ENCODE measurements around the gene ZG16. TPM values are rescaled to one million over a fixed set of nuclear protein-coding genes. Genes with fewer than 3 reads are reported as not detected.
"Not testable (repeated sequence)": the region's sequence is repeated elsewhere in the genome, so short reads cannot be mapped to it uniquely, and the experiment has no call there.

Gene ZG16
- total RNA-seq, 6 experiments from 2014 or later = not detected

DNA sequence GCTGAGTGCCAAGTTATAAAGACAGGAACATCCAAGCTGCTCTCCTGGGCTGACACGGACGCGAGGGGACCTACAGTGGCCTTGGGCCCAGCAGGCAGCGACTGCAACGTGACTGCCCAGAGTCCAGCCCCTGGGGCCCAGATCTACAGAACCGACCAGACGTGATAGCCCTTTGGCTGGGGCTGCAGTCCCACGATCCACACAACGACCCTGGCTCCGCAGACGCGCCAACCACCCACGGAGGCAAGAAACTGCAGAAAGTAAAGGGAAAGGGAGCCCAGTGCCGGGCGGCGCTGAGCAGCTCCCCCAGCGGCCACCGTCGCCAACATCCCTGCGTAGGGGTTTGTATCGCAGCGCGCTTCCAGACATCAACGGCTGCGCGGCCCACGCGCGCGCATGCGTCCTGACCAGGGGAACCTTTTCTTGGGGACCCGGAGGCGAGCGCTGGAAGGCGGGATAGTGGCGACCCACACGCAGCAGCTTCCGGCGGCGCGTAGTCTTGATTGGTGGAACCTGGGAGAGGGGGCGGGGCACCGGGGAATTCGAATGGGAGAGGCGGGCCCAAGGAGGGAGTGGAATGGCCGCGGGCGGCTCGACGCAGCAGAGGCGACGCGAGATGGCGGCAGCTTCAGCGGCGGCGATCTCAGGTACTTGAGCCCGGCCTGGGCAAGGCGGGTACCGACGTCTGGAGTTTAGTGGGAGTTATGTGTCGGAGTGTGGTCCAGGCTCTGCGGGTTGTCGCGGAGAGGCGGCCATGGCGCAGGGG is 12.3 kb downstream of the ZG16 start, which contains the start of gene KIF22:
KIF22 (plus strand) TSS at position 569 of the 766 bp plus-strand sequence; CDS start at position 578, 9 bp downstream.
- TF ChIP-seq, protein P1, sequence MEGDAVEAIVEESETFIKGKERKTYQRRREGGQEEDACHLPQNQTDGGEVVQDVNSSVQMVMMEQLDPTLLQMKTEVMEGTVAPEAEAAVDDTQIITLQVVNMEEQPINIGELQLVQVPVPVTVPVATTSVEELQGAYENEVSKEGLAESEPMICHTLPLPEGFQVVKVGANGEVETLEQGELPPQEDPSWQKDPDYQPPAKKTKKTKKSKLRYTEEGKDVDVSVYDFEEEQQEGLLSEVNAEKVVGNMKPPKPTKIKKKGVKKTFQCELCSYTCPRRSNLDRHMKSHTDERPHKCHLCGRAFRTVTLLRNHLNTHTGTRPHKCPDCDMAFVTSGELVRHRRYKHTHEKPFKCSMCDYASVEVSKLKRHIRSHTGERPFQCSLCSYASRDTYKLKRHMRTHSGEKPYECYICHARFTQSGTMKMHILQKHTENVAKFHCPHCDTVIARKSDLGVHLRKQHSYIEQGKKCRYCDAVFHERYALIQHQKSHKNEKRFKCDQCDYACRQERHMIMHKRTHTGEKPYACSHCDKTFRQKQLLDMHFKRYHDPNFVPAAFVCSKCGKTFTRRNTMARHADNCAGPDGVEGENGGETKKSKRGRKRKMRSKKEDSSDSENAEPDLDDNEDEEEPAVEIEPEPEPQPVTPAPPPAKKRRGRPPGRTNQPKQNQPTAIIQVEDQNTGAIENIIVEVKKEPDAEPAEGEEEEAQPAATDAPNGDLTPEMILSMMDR (IDR thresholded peaks at IDR 0.05) = peak; percentile 81
- peak within 1 kb of the TSS; percentile 92 for H3K27ac Mint-ChIP-seq
- H3K4me3 Mint-ChIP-seq = peak within 1 kb of the TSS; percentile 99
- DNase-seq = peak; percentile 98
- peaks cover 6% of the 10 kb centered on the region; the same call in 1 of the 2 replicates for H3K36me3 Mint-ChIP-seq (ENCODE audit: low read depth)
- peaks cover 32% of the 10 kb centered on the region for H3K4me1 Mint-ChIP-seq (ENCODE audit: low read depth)
- H3K27me3 Mint-ChIP-seq (ENCODE audit: insufficient read depth) = no peaks in the 10 kb centered on the region; the same call in 1 of the 2 replicates
- no peaks in the 10 kb centered on the region for H3K9me3 Mint-ChIP-seq

DNA sequence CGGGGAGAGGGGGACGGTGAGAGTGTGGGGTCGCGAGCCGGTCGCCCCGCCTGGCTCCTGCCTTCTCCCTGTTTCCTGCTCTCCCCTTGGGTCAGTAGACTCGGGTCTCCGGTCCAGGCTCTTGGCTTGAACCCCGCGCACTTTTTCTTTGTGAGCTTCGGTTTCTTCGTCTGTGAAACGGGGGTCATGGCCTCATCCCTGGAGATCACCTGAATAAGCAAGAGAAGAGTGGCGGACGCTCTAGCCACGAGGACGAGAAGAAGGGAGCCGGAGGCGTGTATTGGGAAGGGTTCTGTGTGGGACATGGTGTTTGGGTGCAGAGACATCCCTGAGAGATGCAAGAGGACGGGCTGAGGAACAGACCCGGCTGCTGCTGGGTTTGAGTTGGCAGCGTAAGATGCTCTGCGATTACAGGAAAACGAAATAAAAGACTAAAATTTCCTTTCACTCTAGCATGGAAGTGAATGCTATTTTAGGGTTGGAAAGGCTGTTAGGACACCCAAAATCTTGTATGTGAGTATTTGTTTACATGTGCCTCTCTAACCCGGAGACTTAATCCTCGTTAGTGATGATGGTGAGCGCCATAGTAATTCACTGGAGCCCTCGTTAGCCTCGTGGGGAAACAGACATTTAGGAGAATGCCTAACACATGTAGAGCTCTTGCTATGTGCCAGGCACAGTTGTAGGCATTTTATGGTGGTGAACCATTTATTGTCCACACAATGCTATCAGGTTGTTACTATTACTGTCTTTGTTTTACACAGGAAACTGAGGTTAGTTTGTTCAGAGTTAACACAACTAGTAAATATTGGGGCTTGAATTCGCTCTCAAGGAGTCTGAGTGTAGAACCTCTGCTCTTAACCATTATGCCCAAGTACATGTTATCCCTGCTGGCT is 13.1 kb downstream of the ZG16 start:
- no peaks in the 10 kb centered on the region for H3K9me3 Mint-ChIP-seq
- peak overlapping the region; percentile 92 for H3K27ac Mint-ChIP-seq
- no peak for DNase-seq
- peaks cover 6% of the 10 kb centered on the region; the same call in 1 of the 2 replicates for H3K36me3 Mint-ChIP-seq (ENCODE audit: low read depth)
- TF ChIP-seq, protein P1 (IDR thresholded peaks at IDR 0.05) = no peak
- peak overlapping the region; percentile 99 for H3K4me3 Mint-ChIP-seq
- no peaks in the 10 kb centered on the region for H3K27me3 Mint-ChIP-seq (ENCODE audit: insufficient read depth)
- H3K4me1 Mint-ChIP-seq (ENCODE audit: low read depth) = peaks cover 28% of the 10 kb centered on the region

DNA sequence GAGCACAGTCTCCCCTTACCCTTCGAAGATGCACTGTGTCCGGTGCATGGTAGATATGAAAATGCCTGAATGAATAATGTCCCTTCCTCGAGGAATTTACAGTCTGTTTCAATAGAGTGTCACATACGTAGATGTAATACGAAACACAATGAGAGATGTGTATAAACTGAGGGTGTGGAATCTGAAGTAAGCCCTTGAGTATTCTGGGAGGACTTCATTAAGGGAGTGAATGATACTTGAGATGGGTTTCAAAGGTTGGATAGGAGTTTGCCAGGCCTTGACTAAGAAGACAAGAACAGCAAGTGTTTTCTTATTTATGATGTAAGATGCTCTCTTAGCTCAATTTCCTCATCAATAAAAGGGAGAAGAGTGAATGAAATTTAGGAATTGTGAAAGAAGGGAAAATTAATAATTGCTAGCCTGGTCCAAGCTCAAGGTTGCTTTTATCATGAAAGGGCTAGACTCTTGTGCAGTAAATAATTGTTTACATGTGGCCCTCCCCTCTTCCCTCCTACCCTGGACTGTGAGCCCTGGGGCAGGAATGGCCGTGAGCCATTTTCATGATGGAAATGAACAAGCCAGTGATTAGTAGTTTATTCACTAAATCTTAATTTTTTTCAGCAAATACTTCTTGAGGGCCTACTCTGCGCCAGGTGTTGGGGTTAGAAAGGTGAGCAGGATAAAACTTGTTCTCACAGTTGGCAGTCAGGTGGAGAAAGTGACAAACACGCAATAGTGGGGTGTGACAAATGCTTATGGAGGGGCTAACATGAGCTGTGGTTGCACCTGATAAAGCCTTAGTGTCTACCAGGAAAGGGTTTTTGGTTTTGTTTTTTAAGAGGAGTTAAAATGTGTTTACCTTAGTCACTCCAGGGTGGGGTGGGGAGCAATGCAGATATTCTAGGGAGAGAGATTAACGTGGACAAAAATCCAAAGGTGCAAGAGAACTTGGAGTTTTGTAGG is 14.1 kb downstream of the ZG16 start:
- no peaks in the 10 kb centered on the region for H3K27me3 Mint-ChIP-seq (ENCODE audit: insufficient read depth)
- H3K4me3 Mint-ChIP-seq = peak overlapping the region; percentile 99
- TF ChIP-seq, protein P1 (IDR thresholded peaks at IDR 0.05) = no peak
- peaks cover 28% of the 10 kb centered on the region for H3K4me1 Mint-ChIP-seq (ENCODE audit: low read depth)
- H3K27ac Mint-ChIP-seq = peak overlapping the region; percentile 92
- peaks cover 11% of the 10 kb centered on the region; the same call in 1 of the 2 replicates for H3K36me3 Mint-ChIP-seq (ENCODE audit: low read depth)
- DNase-seq = no peak
- no peaks in the 10 kb centered on the region for H3K9me3 Mint-ChIP-seq

DNA sequence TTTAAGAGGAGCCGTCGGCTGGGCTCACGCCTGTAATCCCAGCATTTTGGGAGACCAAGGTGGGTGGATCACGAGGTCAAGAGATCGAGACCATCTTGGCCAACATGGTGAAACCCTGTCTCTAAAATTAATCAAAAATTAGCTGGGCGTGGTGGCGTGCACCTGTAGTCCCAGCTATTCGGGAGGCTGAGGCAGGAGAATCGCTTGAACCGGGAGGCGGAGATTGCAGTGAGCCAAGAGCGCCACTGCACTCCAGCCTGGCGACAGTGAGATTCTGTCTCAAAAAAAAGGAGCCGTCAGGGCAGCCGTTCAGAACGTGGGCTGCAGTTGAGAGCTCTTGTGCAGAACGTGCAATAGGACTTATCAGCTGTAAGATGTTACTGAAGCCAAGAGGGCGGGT is 15.1 kb downstream of the ZG16 start:
- peaks cover 13% of the 10 kb centered on the region; the same call in 1 of the 2 replicates for H3K36me3 Mint-ChIP-seq (ENCODE audit: low read depth)
- not testable (repeated sequence) for H3K27me3 Mint-ChIP-seq (ENCODE audit: insufficient read depth); DNase-seq; H3K9me3 Mint-ChIP-seq
- peaks cover 28% of the 10 kb centered on the region for H3K4me1 Mint-ChIP-seq (ENCODE audit: low read depth)
- H3K27ac Mint-ChIP-seq = peak overlapping the region; percentile 92; the same call in 1 of the 2 replicates
- peak overlapping the region; percentile 99; the same call in 1 of the 2 replicates for H3K4me3 Mint-ChIP-seq

DNA sequence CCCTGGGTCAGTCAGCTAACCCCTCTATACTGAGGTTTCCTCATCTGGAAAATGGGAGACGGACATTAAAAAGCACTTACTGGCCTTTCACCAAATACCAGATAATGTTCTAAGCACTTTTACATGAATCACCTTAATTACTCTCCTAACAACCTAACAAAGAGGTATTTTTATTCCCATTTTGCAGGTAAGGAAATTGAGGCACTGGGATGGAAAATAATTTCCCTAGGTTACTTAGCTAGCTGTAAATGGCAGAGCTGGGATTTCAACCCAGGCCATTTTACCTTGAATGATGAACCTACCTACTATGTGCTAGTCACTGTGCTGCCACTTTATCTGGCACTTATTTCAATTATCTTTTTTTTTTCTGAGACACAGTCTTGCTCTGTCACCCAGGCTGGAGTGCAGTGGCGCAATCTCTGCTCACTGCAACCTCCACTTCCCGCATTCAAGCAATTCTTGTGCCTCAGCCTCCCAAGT is 16.2 kb downstream of the ZG16 start:
- DNase-seq = no peak
- peaks cover 28% of the 10 kb centered on the region for H3K4me1 Mint-ChIP-seq (ENCODE audit: low read depth)
- H3K27me3 Mint-ChIP-seq (ENCODE audit: insufficient read depth) = no peaks in the 10 kb centered on the region
- no peaks in the 10 kb centered on the region for H3K9me3 Mint-ChIP-seq
- TF ChIP-seq, protein P1 (IDR thresholded peaks at IDR 0.05) = no peak
- H3K36me3 Mint-ChIP-seq (ENCODE audit: low read depth) = peaks cover 13% of the 10 kb centered on the region; the same call in 1 of the 2 replicates
- H3K27ac Mint-ChIP-seq = no peak overlapping the region
- no peak overlapping the region for H3K4me3 Mint-ChIP-seq

Data from HFFc6 (cell line).